HCT116 (cell line): ENCODE data around the gene ALB. TPM values are rescaled to one million over a fixed set of nuclear protein-coding genes. Genes with fewer than 3 reads are reported as not detected.

Experiments used
- ATAC-seq: fragments of 200-7000 bp; cut with Tn5 transposase; 2 replicates; pipeline ENCODE4 v1.9.1; 2020; ENCODE audit warnings: mild to moderate bottlenecking, moderate library complexity
- BruUV-seq: library from RNA; stranded (reverse); fragments of 400-500 nt; replicated peaks from 2 replicates; lab custom pipeline; 2021; lab: Mats Ljungman, UMichigan
- CTCF ChIA-PET: fragments of 300-600 bp; sonication (Branson Sonifier 250); formaldehyde crosslinking; loops from one replicate; lab custom pipeline; 2021; ENCODE audit warnings: antibody characterized with exemption; lab: Charles Lee
- POLR2A ChIA-PET: fragments of 300-600, 350-600 bp; sonication (Branson Sonifier 250); formaldehyde crosslinking; loops from one replicate; lab custom pipeline; 2021; ENCODE audit warnings: antibody characterized with exemption; lab: Charles Lee
- RAD21 ChIA-PET, 2 experiments: fragments of 300-600 bp; sonication (Branson Sonifier 250); formaldehyde crosslinking; loops; one replicate each; lab custom pipeline; 2023; ENCODE audit warnings: low total read pairs in 2 of 2; ENCODE audit not compliant: uncharacterized antibody in 2 of 2, unreplicated experiment in 2 of 2, low non-redundant PET in 1 of 2; lab: Charles Lee
- DNase-seq: peaks from one replicate; pipeline ENCODE4 v3.0.0-alpha.2; 2010; ENCODE audit warnings: low read depth, low spot score
- H2AFZ ChIP-seq: fragments of 200-600 bp; shearing (Covaris generic), sonication (generic); 2 replicates; pipeline ENCODE4 v1.6.1; 2017; ENCODE audit warnings: low read depth, mixed run types, mixed read lengths, antibody characterized with exemption, low read length; ENCODE audit not compliant: poor library complexity, severe bottlenecking
- H3K27ac ChIP-seq: 2 replicates; pipeline ENCODE4 v1.5.1; 2012; ENCODE audit warnings: low read depth, low read length
- H3K27me3 ChIP-seq: fragments of 200-600 bp; sonication (generic); 2 replicates; pipeline ENCODE4 v1.6.1; 2016; ENCODE audit warnings: mixed run types, low read length, mixed read lengths; ENCODE audit not compliant: insufficient read depth
- H3K36me3 ChIP-seq, 2 experiments: fragments of 200-500 bp in 1 of 2; fragments of 200-600 bp in 1 of 2; sonication (Bioruptor generic) in 1 of 2; sonication (generic) in 1 of 2; 2 replicates each; pipeline versions ENCODE4 v1.5.1 to v1.6.1; 2014 to 2016; ENCODE audit warnings: low read length in 2 of 2, inconsistent platforms in 1 of 2, mixed read lengths in 1 of 2, mixed run types in 1 of 2; ENCODE audit not compliant: insufficient read depth in 2 of 2, control insufficient read depth in 1 of 2
- H3K4me1 ChIP-seq, 2 experiments: fragments of 200-600 bp in 1 of 2; sonication (generic) in 1 of 2; 2 replicates each; pipeline versions ENCODE4 v1.5.1 to v1.6.1; 2012 to 2017; ENCODE audit warnings: low read length in 2 of 2, inconsistent platforms in 1 of 2, mild to moderate bottlenecking in 1 of 2, mixed read lengths in 1 of 2, mixed run types in 1 of 2, moderate library complexity in 1 of 2; ENCODE audit not compliant: insufficient read depth in 2 of 2, control insufficient read depth in 1 of 2
- H3K4me2 ChIP-seq: fragments of 200-600 bp; sonication (generic); 2 replicates; pipeline ENCODE4 v1.6.1; 2017; ENCODE audit warnings: mixed run types, low read length, mixed read lengths
- H3K4me3 ChIP-seq, 2 experiments: fragments of 200-600 bp in 1 of 2; sonication (generic) in 1 of 2; replicated peaks in 1 of 2; 2 replicates each; pipeline ENCODE4 v1.5.1; 2011 to 2016; ENCODE audit warnings: low read length in 2 of 2, control low read depth in 1 of 2, low read depth in 1 of 2, mild to moderate bottlenecking in 1 of 2, mixed read lengths in 1 of 2, mixed run types in 1 of 2
- H3K79me2 ChIP-seq: fragments of 200-600 bp; sonication (generic); 2 replicates; pipeline ENCODE4 v1.6.1; 2017; ENCODE audit warnings: mild to moderate bottlenecking, mixed run types, low read length, moderate library complexity, mixed read lengths; ENCODE audit not compliant: insufficient read depth
- H3K9ac ChIP-seq: fragments of 200-600 bp; sonication (generic); 2 replicates; pipeline ENCODE4 v1.6.1; 2016; ENCODE audit warnings: low read length, mixed read lengths
- H3K9me2 ChIP-seq: fragments of 200-600 bp; sonication (generic), shearing (Covaris generic); 2 replicates; pipeline ENCODE4 v1.6.1; 2017; ENCODE audit warnings: mixed run types, mild to moderate bottlenecking, moderate library complexity; ENCODE audit not compliant: insufficient read depth
- H3K9me3 ChIP-seq, 2 experiments: fragments of 200-500 bp in 1 of 2; fragments of 200-600 bp in 1 of 2; sonication (Bioruptor generic) in 1 of 2; sonication (generic) in 1 of 2; 2 replicates each; pipeline ENCODE4 v1.6.1; 2014 to 2017; ENCODE audit warnings: low read length in 2 of 2, mixed read lengths in 2 of 2, inconsistent platforms in 1 of 2, low read depth in 1 of 2, mild to moderate bottlenecking in 1 of 2, mixed run types in 1 of 2, moderate library complexity in 1 of 2; ENCODE audit not compliant: control insufficient read depth in 1 of 2, insufficient read depth in 1 of 2
- H4K20me1 ChIP-seq: fragments of 200-600 bp; sonication (generic), shearing (Covaris generic); 2 replicates; pipeline ENCODE4 v1.6.1; 2017; ENCODE audit warnings: mixed run types, mild to moderate bottlenecking, moderate library complexity; ENCODE audit not compliant: insufficient read depth
- CBX3 ChIP-seq: IDR thresholded peaks from 2 replicates; pipeline ENCODE4 v1.6.1; 2012; ENCODE audit warnings: low read depth
- CEBPB ChIP-seq: IDR thresholded peaks from 2 replicates; pipeline ENCODE4 v1.6.1; 2012; ENCODE audit warnings: low read depth
- ELF1 ChIP-seq: IDR thresholded peaks from 2 replicates; pipeline ENCODE4 v1.6.1; 2012; ENCODE audit warnings: low read depth, borderline replicate concordance
- JUND ChIP-seq: IDR thresholded peaks from 2 replicates; pipeline ENCODE4 v1.6.1; 2012
- MAX ChIP-seq: IDR thresholded peaks from 2 replicates; pipeline ENCODE4 v1.6.1; 2012
- POLR2A ChIP-seq: IDR thresholded peaks from 2 replicates; pipeline ENCODE4 v1.7.0; 2011; ENCODE audit warnings: borderline replicate concordance; ENCODE audit not compliant: insufficient read depth, insufficient read length; ENCODE audit errors: extremely low read depth
- SP1 ChIP-seq: IDR thresholded peaks from 2 replicates; pipeline ENCODE4 v1.6.1; 2012; ENCODE audit warnings: low read depth
- YY1 ChIP-seq: IDR thresholded peaks from 2 replicates; pipeline ENCODE4 v1.6.1; 2011; ENCODE audit warnings: low read length, low read depth, moderate library complexity, mild to moderate bottlenecking; ENCODE audit not compliant: insufficient replicate concordance; ENCODE audit errors: extremely low read depth
- ZFX ChIP-seq: fragments of 450-650 bp; IDR thresholded peaks from 2 replicates; pipeline ENCODE4 v1.6.1; 2017
- intact Hi-C: fragments of 100-400 bp; cut with micrococcal nuclease; formaldehyde crosslinking; loops from 2 replicates; pipeline ENCODE4 v1.10.0; 2022
- total RNA-seq: library from RNA; stranded (reverse); gene quantifications from one replicate; pipeline ENCODE4 v1.2.1, GENCODE V29; 2021; ENCODE audit not compliant: unreplicated experiment

Gene ALB
- total RNA-seq, 1 experiment from 2014 or later = 26.7 TPM

GRCh38 chr4:73414936-73415271 is 10.8 kb downstream of the ALB start:
- ChIA-PET POLR2A (no interaction called here), CTCF (no interaction called here), RAD21 (no interaction called here)
- no TSS peak for BruUV-seq
- Histone ChIP-seq H3K27ac (no peak overlapping the region), H3K9ac (no peak overlapping the region), H3K36me3 (no peaks in the 10 kb centered on the region), H2AFZ (no peak overlapping the region), H3K9me2 (no peaks in the 10 kb centered on the region), H3K9me3 (no peaks in the 10 kb centered on the region), H3K4me2 (no peak overlapping the region), H3K79me2 (no peaks in the 10 kb centered on the region), H3K4me1 (no peaks in the 10 kb centered on the region), H4K20me1 (no peaks in the 10 kb centered on the region), H3K27me3 (no peaks in the 10 kb centered on the region), H3K4me3 (no peak overlapping the region)
- DNase-seq (no peak), ATAC-seq (no peak)
- intact Hi-C loops = no loop called here
- no peak for TF ChIP-seq CBX3
- TF ChIP-seq ZFX = no peak
- TF ChIP-seq MAX = no peak
- TF ChIP-seq JUND = no peak

GRCh38 chr4:73415807-73416238 is 11.7 kb downstream of the ALB start:
- H4K20me1 ChIP-seq = no peaks in the 10 kb centered on the region
- ChIA-PET CTCF (no interaction called here), RAD21 (no interaction called here), POLR2A (no interaction called here)
- BruUV-seq = no TSS peak
- DNase-seq = no peak
- no peak overlapping the region for H3K27ac ChIP-seq
- no peaks in the 10 kb centered on the region for H3K9me3 ChIP-seq
- H3K4me3 ChIP-seq = no peak overlapping the region
- no peak overlapping the region for H3K4me2 ChIP-seq
- H2AFZ ChIP-seq = no peak overlapping the region
- no peak for ATAC-seq
- H3K36me3 ChIP-seq = no peaks in the 10 kb centered on the region
- no peaks in the 10 kb centered on the region for H3K4me1 ChIP-seq
- H3K27me3 ChIP-seq = no peaks in the 10 kb centered on the region
- TF ChIP-seq JUND = no peak
- no peak for TF ChIP-seq ELF1
- no peak for TF ChIP-seq CEBPB
- no peak for TF ChIP-seq SP1
- no peak for TF ChIP-seq YY1
- TF ChIP-seq POLR2A = no peak
- TF ChIP-seq ZFX = no peak
- no peaks in the 10 kb centered on the region for H3K9me2 ChIP-seq
- no peaks in the 10 kb centered on the region for H3K79me2 ChIP-seq
- H3K9ac ChIP-seq = no peak overlapping the region
- intact Hi-C loops = no loop called here
